ENCODE data around the gene TYK2.
A peak's percentile ranks its signal among the peaks of the same experiment; 100 is the strongest.

TYK2 gene

DNA sequence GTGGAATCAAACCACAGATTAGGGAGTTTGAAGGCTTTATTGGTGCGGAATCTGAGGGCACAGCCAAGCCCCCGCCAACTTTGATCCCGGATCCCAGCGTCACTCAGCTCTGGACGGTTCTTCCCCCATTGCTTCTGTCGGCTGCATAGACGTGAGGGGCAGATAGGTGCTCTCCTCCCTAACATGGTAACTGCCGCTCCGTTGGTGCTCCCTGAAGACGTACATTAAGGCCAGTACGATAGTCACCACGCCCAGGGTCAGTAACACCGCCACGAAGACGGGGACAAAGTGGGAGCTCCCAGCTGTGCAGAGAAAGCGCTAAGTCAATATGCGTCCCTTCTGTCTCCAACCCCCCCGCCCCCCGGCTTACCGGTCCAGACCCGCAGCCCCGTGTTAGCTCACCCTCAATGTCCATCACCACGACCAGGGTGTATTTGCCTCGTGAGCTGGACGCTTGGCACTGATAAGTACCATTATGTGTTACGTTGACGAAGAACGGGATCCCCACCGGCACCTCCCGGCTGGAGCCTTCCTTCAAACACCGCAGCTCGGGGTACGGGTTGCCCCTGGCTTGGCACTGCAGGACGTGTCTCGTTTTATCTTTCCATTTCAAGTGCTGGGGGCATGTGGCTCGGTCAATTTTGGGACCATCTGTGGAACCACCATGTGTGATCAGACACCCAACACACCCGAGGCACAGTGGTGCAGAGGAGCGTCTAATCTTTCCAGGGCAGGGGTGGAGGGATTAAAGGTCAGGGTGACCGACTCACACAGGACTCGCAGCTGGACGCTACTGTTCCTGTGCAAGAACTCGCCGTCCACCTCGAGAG lies 46.4 kb downstream of the TYK2 start:
- DNase-seq (ENCODE audit: low read depth): peak; percentile 18

DNA sequence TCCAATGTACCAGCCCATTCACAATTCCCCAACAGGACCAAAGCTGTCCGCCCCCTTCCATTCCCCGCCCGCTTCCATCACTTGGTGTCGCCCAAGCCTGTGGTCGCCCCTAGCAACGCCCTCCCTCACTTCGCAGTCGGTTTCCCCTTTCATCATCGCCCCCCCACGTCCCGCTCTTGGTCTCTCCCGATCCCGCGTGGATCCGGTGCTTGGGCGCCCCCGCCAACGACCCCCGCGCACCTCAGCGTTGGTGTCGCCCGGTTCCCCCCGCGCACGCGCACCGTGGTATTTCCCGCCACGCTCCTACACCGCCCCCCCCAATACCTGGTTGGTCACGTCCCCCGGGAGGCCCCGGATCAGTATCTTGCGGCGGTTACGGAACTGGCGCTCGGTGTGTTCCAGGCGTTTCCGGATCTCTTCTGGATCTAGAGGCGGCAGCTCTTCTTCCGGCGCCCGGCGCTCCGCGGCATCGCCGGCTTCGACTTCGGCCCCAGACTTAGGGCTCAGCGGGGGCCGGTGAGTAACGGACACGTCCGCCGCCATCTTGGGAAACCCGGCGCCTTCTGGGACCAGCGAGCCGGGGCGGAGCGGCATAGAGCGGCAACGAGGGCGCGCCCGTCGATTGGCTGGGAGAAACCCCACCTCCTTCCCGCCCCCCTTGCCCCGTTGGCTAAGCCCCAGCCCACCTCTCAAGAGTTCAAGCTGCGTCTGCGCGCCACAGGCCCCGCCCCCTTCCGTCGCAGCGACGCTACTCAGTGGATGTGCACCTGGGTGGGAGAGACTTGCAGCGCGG lies 47.2 kb downstream of the TYK2 start, which contains the start of gene RAVER1:
Gene RAVER1, minus strand, starts transcription at position 565 of the 793 bp plus-strand sequence. Its CDS starts 22 bp downstream, at position 543.
- DNase-seq (ENCODE audit: low read depth): peak; percentile 99

DNA sequence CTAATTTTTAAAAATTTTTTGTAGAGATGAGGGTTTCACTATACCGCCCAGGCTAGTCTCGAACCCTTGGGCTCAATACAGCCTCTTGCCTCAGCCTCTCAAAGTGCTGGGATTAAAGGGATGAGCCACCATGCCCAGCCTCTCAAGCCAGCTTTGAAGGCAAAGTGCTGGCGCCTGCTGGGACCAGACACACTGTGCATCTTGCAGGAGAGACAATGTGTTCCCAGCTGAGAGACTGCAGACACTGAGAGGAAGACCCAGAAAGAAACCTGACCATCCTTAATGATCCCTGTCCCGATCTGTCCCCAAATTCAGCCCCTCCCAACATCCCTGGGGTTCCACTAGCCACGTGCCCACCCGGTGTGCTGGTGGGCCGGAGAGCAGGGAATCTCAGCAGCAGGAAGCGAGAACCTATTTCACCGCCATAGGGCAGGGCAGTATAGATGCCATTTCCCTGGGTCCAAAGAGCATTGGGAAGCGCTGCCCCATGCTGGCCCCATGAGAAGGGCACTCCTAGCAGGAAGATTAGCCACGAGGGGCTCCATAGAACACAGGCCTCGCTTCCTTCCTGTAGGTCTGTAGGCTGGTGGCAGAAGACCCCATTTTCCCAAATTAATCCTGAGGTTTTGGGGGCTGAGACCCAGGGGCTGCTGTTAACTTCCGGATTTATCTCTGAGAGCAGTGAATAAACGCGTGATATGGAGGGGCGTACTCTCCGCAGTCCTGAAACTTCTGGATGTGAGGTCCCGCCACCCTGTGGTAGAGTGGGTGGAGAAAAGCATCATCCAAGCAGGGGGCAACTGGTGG lies 48.0 kb downstream of the TYK2 start:
- no peak for DNase-seq (ENCODE audit: low read depth)

DNA sequence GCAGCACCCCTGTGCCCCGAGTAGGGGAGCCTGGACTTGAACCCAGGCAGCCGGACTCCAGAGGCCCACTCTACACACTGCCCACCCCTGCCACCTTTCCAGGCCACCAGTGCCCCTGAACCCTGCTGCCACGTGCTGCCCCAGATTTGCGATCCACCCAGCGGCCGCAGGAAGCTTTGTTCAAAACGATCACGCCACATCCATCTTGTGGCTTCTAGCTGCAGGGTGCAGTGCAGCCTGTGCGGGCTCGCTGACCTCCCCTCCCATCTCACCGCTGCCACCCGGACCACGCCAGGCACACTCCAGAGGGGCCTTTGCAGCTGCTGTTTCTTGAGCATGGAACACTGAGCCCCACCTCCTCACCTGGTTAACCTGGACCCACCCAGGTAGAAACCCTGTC lies 50.8 kb downstream of the TYK2 start:
- no peak for DNase-seq (ENCODE audit: low read depth)

DNA sequence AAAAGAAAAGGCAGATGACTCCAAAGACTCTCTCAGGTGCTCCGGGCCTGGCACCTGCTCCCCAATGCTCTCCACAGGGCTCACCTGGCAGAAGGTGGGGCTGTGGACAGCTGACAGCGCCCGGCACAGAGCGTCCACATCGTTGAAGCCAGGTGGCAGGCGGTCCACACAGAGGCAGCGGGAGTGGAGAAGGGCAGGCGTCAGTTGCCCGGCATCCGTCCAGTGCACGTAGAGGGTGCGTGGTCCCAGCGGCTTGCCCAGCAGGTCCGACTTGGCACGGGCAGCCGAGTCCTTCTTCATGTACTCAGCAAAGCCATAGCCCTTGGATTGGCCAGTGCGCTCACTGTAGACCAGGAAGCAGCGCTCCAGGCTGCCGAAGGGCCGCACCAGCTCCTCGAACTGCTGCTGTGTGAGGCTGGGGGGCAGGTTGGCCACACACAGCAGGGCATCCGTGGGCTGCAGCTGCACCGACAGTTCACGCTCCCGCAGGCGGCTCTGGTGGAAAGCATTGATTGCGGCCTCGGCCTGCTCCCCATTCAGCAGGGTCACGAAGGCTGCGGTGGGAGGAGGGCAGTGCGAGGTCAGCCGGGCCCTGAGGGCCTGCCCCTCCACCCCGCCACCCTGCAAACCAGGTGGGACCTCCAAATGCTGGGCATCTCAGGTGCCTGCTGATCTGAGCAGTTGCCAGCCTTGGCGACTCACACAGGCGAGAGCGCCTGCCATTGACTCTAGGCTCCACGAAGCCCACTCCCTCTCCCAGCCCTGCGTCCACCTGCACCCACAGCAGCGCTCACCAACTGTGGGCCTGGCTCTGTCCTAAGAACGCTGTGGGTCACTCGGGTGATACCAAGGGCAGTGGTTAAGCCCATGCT lies 51.6 kb downstream of the TYK2 start:
- DNase-seq (ENCODE audit: low read depth): no peak

DNA sequence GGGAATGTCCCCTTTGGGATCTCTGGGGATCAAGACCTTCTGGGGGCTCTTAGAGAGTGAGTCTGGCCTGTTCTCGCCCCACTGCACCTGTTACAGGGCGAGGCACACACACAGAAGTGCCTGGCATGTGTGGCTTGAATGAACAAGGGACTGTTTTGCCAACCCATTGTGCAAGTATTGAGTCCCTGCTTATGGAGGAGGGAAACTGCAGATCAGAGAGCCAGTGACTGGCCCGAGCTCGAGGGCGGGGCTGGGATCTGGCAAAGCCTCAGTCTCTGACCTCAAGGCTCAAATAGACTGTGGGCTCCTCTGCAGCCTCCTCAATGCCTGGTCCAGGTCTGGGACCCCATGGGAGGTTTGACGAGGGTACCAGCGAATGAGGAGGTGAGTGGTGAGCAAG lies 52.6 kb downstream of the TYK2 start:
- no peak for DNase-seq (ENCODE audit: low read depth)

DNA sequence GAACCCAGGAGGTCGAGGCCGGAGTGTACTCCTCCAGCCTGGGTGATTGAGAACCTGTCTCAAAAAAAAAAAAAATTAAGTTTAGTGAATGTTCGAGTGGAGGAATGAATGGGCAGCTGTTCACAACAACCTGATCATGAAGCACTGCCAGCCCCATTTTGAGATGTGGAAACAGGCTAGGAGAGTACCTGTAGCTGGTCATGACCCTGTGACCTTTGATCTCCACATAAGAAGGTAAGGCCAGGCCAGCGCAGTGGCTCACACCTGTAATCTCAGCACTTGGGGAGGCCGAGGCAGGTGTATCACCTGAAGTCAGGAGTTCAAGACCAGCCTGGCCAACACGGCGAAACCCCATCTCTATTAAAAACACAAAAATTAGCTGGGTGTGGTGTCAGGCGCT lies 54.6 kb downstream of the TYK2 start:
- no peak for DNase-seq (ENCODE audit: low read depth)

DNA sequence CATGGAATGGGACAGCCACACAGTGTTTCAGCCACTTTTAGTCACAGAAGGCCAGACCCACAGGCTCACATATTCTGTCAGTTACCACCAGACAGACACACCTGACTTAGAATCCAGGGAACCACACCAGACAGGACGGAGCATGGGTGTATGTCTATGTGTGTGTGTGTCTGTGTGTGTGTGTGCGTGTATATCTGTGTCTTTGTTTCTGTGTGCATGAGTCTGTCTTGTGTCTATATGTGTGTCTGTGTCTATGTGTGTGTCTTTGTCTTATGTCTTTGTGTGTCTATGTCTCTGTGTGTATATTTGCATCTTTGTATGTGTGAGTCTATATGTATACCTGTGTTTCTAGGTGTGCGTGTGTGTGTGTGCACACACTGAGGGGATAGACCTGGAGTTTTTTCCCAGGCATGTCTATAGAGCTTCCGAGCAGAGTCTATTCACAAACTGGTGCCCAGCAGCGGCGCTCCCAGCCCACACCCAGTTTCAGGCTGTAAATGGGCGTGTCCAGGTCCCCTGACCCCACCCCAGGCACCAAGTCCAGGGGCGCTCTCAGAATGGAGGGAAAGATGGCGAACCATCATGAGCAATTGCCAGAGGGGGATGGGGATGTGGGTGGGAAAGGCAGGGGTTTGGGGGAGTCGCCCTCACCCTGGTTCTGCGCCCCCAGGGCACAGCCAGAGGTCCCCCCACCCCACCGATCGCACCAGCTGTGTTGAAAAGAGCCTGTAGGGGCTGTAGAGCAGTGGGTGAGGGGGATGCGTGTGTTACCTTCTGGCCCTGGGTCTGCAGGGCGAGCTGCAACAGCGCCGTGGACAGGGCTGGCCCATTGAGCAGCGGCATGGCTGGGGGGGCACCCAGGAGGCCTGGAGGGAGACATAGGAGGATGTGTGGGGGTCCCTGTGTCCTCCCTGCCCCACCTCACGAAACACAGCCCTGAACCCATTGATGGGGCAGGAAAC lies 58.2 kb downstream of the TYK2 start:
- DNase-seq (ENCODE audit: low read depth): no peak

DNA sequence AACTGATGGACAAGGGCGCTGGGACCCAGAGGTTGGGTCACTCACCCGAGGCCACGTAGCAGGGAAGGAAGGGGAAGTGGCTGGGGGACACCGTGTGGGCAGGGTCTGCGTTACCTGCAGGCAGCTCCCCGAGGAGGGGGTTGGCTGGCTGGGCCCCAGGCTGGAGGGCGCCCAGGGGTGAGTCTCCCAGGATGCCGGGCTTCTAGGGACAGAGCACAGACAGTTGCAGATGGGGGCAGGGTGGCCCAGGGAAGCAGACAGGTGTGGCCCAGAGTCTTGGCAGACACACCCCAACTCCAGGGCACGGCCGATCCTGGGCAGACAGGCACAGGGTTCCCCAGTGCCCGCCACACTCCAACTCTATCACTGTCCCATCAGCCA lies 59.0 kb downstream of the TYK2 start:
- no peak for DNase-seq (ENCODE audit: low read depth)

DNA sequence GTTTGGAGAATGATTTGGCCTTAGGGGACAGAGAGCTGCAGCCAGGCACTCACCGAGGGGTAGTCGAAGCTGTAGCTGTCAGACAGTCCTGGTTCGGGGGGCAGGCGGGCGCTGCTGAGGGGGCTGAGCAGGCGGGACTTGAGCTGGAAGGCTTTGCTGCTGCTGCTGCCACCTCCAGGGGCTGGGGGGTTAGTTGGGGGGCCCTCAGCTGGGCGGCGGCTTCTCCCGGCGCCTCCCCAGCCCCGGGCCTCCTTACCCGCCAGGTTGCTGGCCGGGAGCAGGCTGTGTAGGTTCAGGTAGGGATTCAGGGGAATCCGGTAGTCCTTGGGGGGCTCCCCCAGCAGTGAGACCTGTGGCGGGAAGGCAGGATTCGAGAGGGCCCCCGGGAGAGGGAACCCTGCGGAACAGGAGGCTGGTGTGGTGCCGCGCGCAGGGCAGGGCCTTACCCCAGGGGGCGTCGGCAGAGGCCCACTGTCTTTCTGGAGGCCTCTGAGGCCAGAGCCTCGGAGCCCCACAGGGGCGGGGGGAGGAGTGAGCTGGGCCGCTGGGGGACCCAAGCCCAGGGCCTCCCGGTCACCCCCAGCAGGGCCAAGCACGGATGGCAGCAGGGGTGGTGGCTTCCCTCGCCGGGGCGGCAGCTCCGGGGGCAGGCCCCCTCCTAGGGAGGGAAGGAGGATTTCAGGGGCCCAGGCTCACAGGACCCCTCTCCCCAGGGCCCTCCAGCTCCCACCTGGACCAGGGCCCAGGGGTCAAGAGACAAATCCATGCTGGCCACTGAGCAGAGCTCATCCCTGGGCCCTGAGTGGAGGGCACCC lies 59.6 kb downstream of the TYK2 start:
- DNase-seq (ENCODE audit: low read depth): no peak

DNA sequence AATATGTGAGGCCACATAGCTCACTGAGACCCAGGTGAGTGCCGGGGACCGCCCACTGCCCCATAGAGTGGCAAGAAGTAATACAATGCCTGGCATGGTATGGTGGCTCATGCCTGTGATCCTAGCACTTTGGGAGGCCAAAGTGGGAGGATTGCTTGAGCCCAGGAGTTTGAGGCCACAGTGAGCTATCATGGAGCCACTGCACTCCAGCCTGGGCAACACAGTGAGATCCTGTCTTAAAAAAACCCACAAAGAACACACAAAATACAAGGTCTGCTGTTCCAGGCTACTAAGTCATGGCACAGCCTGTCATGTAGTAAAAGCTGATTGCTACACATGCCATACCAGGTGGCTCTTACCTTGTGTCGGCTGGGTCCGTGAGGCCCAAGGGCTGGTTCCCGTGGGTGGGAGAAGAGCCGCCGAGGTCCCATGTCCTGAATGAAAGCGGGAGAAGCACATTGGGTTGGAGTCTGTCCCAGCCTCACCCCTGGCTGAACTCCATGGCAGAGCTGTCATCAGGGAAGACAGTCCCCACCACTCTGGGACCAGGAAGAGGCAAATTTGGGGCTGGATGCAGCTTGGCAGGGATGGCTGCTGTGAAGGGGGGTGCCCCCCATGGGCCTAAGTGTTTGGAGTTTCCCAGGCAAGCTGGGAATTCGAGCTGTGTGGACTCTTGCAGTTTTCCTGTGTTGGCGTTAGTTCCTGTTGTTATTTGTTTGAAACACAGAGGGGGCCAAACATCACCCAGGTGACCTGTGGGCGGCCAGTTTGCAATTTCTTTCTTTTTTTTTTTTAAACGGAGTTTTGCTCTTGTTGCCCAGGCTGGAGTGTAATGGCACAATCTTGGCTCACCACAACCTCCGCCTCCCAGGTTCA lies 61.3 kb downstream of the TYK2 start:
- no peak for DNase-seq (ENCODE audit: low read depth)

DNA sequence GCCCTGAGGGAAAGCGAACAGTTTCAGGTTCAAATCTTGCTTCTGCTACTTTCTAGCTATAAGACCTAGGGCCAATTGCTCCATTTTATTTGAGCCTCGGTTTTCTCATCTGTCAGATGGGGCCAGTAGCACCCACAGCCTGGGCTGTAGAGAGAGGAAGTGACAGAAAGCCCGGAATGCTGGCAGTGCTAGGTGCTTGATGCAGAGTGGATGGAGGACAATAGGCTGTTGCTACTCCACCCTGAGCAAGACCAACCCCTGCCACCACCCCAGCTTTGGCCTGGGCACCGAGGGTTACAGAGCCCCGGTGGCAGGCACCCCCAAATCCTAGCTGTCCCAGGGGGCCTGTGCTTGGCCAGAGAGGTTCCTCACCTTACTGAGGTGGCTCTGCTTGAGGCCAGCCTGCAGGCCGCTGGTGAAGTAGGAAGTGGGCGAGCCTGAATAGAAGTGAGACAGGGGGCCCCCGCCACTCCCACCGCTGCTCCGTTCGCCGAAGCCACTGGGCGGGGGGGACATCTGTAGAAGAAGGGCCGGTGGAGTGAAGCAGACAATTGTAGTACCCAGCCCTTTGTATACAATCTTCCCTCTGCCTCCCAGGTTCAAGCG lies 62.4 kb downstream of the TYK2 start:
- DNase-seq (ENCODE audit: low read depth): no peak

DNA sequence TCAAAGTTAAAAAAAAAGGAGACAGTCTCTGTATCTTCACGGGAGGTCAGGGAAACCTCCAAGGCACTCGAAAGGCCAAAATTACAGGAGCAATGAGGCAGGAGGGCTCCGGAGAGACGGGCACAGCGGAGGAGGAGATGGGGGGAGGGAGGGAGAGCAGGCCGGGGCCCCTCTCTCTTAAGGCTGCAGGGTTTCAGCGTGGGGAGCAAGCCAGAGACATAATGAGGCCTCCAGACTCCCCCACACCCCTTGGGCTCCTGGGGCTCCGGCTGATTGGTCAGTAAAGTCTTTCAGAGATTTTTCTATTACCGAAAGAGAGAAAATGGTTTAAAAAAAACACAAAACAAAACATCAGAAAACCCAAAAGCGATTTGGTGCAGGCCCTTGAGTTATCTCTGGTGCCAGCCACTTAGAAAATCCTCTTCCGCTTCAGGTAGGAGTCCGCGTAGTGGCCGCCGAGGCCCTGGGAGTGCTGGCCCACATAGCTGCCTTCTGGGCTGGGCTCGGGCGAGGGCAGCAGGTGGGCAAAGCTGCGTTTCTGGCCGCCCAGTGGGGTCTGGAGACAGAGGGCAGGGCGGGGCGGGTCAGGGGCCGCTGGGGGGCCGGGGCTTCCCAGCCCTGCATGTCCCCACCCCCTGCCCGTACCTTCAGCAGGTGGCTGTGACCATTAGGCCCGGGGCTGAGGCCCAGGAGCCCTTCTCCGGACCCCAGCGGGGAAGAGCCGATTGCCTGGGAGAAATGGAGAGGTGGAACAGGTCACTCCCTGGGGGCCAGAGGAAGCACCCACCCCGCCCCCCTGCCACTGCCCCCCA lies 63.1 kb downstream of the TYK2 start:
- DNase-seq (ENCODE audit: low read depth): no peak

DNA sequence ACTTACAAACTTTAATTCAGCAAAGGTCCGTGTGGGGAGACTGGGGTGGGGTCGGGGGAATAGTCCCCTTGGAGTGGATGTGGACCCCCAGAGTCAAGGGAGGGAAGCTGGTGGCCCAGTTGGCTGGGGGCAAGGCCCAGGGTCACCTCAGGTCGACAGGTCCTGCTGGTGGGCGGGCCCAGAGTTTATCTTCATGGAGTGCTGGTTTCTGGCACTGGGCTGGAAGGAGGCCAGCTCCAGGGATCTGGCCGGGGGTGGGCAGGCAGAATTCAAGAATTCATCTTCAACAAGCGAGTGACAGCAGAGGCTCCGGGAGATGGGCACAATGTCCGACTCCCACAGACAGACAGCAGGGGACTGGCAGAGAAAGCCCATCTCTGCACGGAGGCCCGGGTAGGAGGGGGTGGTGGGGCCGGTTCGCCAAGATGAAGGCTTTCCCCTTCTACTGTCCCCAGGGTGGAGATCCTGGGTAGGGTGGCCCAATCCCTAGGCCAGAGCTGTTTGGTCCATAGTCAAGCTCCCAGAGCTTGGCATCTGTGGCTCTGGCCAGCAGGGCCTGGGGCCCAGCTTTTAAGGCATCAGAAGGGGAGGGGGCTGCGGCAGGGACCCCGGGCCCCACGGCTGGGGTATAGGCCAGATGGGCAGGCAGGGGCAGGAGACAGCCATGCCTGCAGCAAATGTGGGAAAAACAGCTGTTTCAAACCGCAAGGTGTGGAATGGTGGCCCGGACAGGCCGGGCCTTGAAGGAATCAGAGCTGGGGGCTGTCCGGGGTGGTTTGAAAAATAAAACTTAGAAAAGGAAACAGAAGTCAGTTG lies 63.9 kb downstream of the TYK2 start:
- no peak for DNase-seq (ENCODE audit: low read depth)

DNA sequence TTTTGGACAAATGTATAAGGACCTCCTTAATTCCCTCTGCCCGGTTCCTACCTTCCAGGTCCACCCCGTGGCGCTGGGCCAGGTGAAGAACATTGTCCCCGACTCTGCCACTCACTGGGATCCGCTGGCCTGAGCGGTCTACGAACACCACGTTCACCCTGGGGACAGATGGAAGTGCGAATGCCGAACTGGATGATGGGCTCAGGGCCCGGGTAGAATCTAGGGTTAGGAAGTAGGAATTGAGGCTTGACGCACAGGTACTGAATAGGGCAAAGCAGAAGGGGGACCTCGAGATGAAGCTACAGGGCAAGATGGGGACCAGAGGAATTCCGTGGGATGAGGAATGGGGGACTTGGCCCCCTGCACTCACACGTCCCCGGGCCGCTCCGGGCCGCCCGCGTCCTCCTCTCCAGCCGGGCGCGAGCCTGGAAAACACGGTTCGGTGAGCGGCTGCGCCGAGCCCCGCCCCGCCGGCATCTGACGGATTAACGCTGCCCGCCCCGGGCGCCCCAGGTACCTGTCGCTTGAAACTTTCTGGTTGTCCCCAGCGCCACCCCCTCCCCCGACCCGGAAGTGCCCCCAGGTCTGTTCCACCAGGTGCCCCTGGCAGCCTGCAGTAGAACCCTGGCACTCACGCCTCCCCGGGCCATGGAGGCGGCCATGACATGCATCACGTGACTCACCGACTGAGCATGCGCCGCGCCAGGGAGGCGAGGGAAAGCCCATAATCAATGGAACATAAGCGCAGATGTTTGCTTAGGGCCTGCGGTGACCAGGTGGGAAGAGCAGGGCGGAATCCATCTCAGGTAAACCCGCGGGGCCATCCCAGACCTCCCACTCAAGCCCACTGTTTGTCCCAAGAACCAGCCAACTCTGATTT lies 64.8 kb downstream of the TYK2 start, which contains the start of gene FDX2:
Gene FDX2, minus strand, starts transcription at position 681 of the 880 bp plus-strand sequence. Its CDS starts 19 bp downstream, at position 662.
- DNase-seq (ENCODE audit: low read depth): peak; percentile 70
